Measurements from ENCODE around the gene RSPO4.
A peak's percentile ranks its signal among the peaks of the same experiment; 100 is the strongest.

Gene RSPO4

GRCh38 chr20:925516-925915 is 76.6 kb downstream of the RSPO4 start:
- Mint-ChIP-seq H3K27ac (no peak overlapping the region), H3K36me3 (peaks cover 2% of the 10 kb centered on the region), H3K4me3 (no peak overlapping the region), H3K27me3 (peaks cover 4% of the 10 kb centered on the region), H3K4me1 (no peaks in the 10 kb centered on the region), H3K9me3 (peaks cover 6% of the 10 kb centered on the region)
- DNase-seq = no peak
- CTCF ChIA-PET = interaction anchor here (1.3 kb wide), 1 partner anchor 30 kb away, joined by 4 read pairs; no protein-coding TSS in a partner anchor

DNA sequence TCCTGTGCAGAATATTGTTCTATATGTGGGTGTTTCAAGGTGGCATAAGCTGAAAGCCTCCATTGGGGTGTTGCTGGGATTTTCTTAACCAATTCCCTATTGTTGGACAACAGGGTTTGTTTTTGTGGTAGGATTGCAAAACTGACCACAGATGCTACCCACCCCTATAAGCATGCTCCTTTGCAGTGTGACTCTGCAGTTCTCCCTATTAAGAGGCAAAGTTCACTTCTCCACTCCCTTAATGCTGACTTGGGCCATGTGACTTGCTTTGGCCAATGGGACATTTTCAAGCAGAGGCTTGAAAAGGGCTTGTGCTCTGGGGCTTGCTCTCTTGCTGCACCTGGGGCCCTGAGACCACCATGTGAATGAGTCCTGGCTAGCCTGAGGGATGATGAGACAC is 77.5 kb downstream of the RSPO4 start:
- Mint-ChIP-seq H3K4me1 (peaks cover under 1% of the 10 kb centered on the region), H3K4me3 (no peak overlapping the region), H3K36me3 (no peaks in the 10 kb centered on the region), H3K9me3 (peaks cover 2% of the 10 kb centered on the region), H3K27ac (no peak overlapping the region), H3K27me3 (peaks cover 2% of the 10 kb centered on the region)
- CTCF ChIA-PET = no interaction called here
- no peak for DNase-seq

GRCh38 chr20:922781-923180 is 79.3 kb downstream of the RSPO4 start:
- peaks cover 10% of the 10 kb centered on the region for H3K27me3 Mint-ChIP-seq
- no peak overlapping the region for H3K4me3 Mint-ChIP-seq
- no peak overlapping the region for H3K27ac Mint-ChIP-seq
- H3K9me3 Mint-ChIP-seq = no peaks in the 10 kb centered on the region
- CTCF ChIA-PET = interaction anchor here (1.1 kb wide), 1 partner anchor 33 kb away, joined by 3 read pairs; no protein-coding TSS in a partner anchor
- no peaks in the 10 kb centered on the region for H3K36me3 Mint-ChIP-seq
- H3K4me1 Mint-ChIP-seq = peaks cover 3% of the 10 kb centered on the region
- DNase-seq = no peak

- H3K36me3 Mint-ChIP-seq = no peaks in the 10 kb centered on the region
- H3K9me3 Mint-ChIP-seq = no peaks in the 10 kb centered on the region
- no peak for DNase-seq
- H3K27ac Mint-ChIP-seq = no peak overlapping the region
- H3K27me3 Mint-ChIP-seq = peaks cover 21% of the 10 kb centered on the region
- peaks cover 3% of the 10 kb centered on the region for H3K4me1 Mint-ChIP-seq
- no peak overlapping the region for H3K4me3 Mint-ChIP-seq
- CTCF ChIA-PET = interaction anchor here (1.0 kb wide), 1 partner anchor 103 kb away, joined by 3 read pairs; no protein-coding TSS in a partner anchor
Observed at GRCh38 chr20:921068-921467, 81.0 kb downstream of the RSPO4 start.

GRCh38 chr20:920311-920710 is 81.8 kb downstream of the RSPO4 start:
- no peak for DNase-seq
- Mint-ChIP-seq H3K9me3 (no peaks in the 10 kb centered on the region), H3K27ac (no peak overlapping the region), H3K27me3 (peaks cover 29% of the 10 kb centered on the region), H3K4me3 (no peak overlapping the region), H3K36me3 (no peaks in the 10 kb centered on the region), H3K4me1 (peaks cover 3% of the 10 kb centered on the region)
- CTCF ChIA-PET = interaction anchor here (1.0 kb wide), 1 partner anchor 102 kb away, joined by 3 read pairs; no protein-coding TSS in a partner anchor

GRCh38 chr20:919491-919916 is 82.6 kb downstream of the RSPO4 start:
- CTCF ChIA-PET = interaction anchor here (1.4 kb wide), 1 partner anchor 101 kb away, joined by 4 read pairs; no protein-coding TSS in a partner anchor
- DNase-seq = no peak
- H3K4me1 Mint-ChIP-seq = peaks cover 3% of the 10 kb centered on the region
- H3K36me3 Mint-ChIP-seq = no peaks in the 10 kb centered on the region
- H3K9me3 Mint-ChIP-seq = no peaks in the 10 kb centered on the region
- H3K4me3 Mint-ChIP-seq = no peak overlapping the region
- no peak overlapping the region for H3K27ac Mint-ChIP-seq
- peaks cover 37% of the 10 kb centered on the region for H3K27me3 Mint-ChIP-seq

- Mint-ChIP-seq H3K27ac (no peak overlapping the region), H3K9me3 (no peaks in the 10 kb centered on the region), H3K36me3 (no peaks in the 10 kb centered on the region), H3K4me1 (peaks cover 3% of the 10 kb centered on the region), H3K27me3 (peaks cover 56% of the 10 kb centered on the region), H3K4me3 (no peak overlapping the region)
- no peak for DNase-seq
- CTCF ChIA-PET = interaction anchor here (2.1 kb wide), 1 partner anchor 38 kb away, joined by 6 read pairs; no protein-coding TSS in a partner anchor
Observed at GRCh38 chr20:917416-917815, 84.7 kb downstream of the RSPO4 start.

DNA sequence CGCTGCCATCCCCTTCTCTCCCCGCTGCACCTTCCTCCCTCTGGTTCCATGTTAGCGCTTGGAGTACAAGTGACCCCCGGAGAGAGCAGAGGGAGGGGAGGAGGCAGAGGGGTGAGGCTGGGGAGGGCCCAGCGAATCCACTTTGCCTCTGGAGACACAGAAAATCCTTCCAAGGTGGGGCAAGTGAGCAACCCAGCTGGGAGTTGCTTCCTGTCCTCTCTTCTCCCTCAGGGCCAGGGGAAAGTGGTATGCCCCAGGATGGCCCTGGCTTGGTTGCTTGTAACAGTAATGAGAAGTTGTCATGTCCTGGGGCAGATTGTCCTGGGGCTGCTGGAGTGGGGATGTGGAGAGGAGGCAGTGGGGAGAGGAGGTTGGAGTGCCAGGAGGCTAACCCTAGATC is 85.3 kb downstream of the RSPO4 start:
- no peaks in the 10 kb centered on the region for H3K9me3 Mint-ChIP-seq
- peaks cover 59% of the 10 kb centered on the region for H3K27me3 Mint-ChIP-seq
- H3K4me1 Mint-ChIP-seq = peaks cover 3% of the 10 kb centered on the region
- H3K36me3 Mint-ChIP-seq = no peaks in the 10 kb centered on the region
- DNase-seq = no peak
- no peak overlapping the region for H3K4me3 Mint-ChIP-seq
- CTCF ChIA-PET = no interaction called here
- no peak overlapping the region for H3K27ac Mint-ChIP-seq

GRCh38 chr20:916125-916799 is 85.8 kb downstream of the RSPO4 start, which contains the start of gene ANGPT4:
ANGPT4 (minus strand) TSS chr20:916334; CDS start chr20:916214, 120 bp downstream.
- H3K36me3 Mint-ChIP-seq = no peaks in the 10 kb centered on the region

GRCh38 chr20:914727-915498 is 87.2 kb downstream of the RSPO4 start:
- H3K9me3 Mint-ChIP-seq = no peaks in the 10 kb centered on the region
- no peak overlapping the region for H3K4me3 Mint-ChIP-seq
- H3K36me3 Mint-ChIP-seq = no peaks in the 10 kb centered on the region
- peaks cover 71% of the 10 kb centered on the region for H3K27me3 Mint-ChIP-seq
- H3K27ac Mint-ChIP-seq = no peak overlapping the region
- no peak for DNase-seq
- CTCF ChIA-PET = interaction anchor here (1.3 kb wide), 1 partner anchor 42 kb away, joined by 3 read pairs; no protein-coding TSS in a partner anchor
- H3K4me1 Mint-ChIP-seq = peaks cover 3% of the 10 kb centered on the region

More at GRCh38 chr20:916125-916799, 85.8 kb downstream of the RSPO4 start, which contains the start of gene ANGPT4:
- Mint-ChIP-seq H3K27ac (no peak within 1 kb of the TSS), H3K9me3 (no peaks in the 10 kb centered on the region), H3K4me3 (no peak within 1 kb of the TSS), H3K27me3 (peaks cover 62% of the 10 kb centered on the region), H3K4me1 (peaks cover 3% of the 10 kb centered on the region)
- DNase-seq = no peak
- CTCF ChIA-PET = interaction anchor here (1.3 kb wide), 1 partner anchor 40 kb away, joined by 3 read pairs; no protein-coding TSS in a partner anchor

DNA sequence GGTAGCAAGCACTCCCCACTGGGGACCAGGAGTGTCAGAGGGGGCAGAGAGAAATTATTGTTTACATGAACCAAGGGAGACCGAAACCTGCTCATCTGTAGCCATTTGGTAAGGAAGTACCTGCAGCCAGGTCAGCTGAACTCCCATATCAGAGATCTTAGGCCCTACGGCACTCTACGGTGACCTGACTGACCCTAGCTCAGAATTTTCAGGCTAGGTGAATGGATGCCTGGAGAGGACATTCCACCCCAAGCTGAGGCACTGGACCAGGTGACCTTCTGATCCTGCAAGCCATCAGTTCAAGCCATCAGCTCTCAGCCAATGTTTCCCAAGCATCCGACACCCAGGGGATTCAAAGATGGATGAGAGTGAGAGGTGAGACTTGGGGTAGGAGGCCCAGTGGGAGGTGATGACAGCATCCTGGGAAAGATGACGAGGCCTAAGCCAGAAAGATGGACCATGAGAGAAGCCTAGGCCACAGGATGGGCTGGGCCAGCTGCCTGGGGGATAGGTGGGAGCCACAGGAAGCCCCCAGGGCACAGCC is 88.7 kb downstream of the RSPO4 start:
- H3K36me3 Mint-ChIP-seq = no peaks in the 10 kb centered on the region
- CTCF ChIA-PET = interaction anchor here (0.6 to 2.5 kb wide), 2 partner anchors 44 to 298 kb away, joined by 3 to 8 read pairs; no protein-coding TSS in a partner anchor
- DNase-seq = no peak
- no peaks in the 10 kb centered on the region for H3K4me1 Mint-ChIP-seq
- no peak overlapping the region for H3K4me3 Mint-ChIP-seq
- H3K27ac Mint-ChIP-seq = no peak overlapping the region
- H3K27me3 Mint-ChIP-seq = peaks cover 61% of the 10 kb centered on the region
- no peaks in the 10 kb centered on the region for H3K9me3 Mint-ChIP-seq

GRCh38 chr20:911882-912600 is 90.1 kb downstream of the RSPO4 start:
- CTCF ChIA-PET = interaction anchor here (1.4 to 2.5 kb wide), 2 partner anchors 43 to 45 kb away, joined by 3 to 8 read pairs; no protein-coding TSS in a partner anchor
- no peaks in the 10 kb centered on the region for H3K36me3 Mint-ChIP-seq
- peaks cover 60% of the 10 kb centered on the region for H3K27me3 Mint-ChIP-seq
- H3K4me1 Mint-ChIP-seq = no peaks in the 10 kb centered on the region
- no peak overlapping the region for H3K27ac Mint-ChIP-seq
- H3K9me3 Mint-ChIP-seq = no peaks in the 10 kb centered on the region
- no peak overlapping the region for H3K4me3 Mint-ChIP-seq
- DNase-seq = peak; percentile 49

GRCh38 chr20:910870-911770 is 91.0 kb downstream of the RSPO4 start:
- H3K27ac Mint-ChIP-seq = no peak overlapping the region
- no peaks in the 10 kb centered on the region for H3K36me3 Mint-ChIP-seq
- no peak for DNase-seq
- H3K4me3 Mint-ChIP-seq = no peak overlapping the region
- no peaks in the 10 kb centered on the region for H3K9me3 Mint-ChIP-seq
- peaks cover 51% of the 10 kb centered on the region for H3K27me3 Mint-ChIP-seq
- H3K4me1 Mint-ChIP-seq = no peaks in the 10 kb centered on the region
- CTCF ChIA-PET = interaction anchor here (0.6 to 2.5 kb wide), 3 partner anchors 22 to 46 kb away, joined by 3 to 8 read pairs (median 3); no protein-coding TSS in a partner anchor
